Measurements from ENCODE around the gene SSTR4. TPM values are rescaled to one million over a fixed set of nuclear protein-coding genes. Genes with fewer than 3 reads are reported as not detected.

The SSTR4 gene
- polyA plus RNA-seq, 1 experiment: not detected

GRCh38 chr20:23063581-23063980, 28.5 kb downstream of the SSTR4 start:
- ChIA-PET POLR2A (no interaction called here), CTCF (interaction anchor here (0.6 to 2.0 kb wide), 5 partner anchors 12 to 172 kb away, joined by 3 to 10 read pairs (median 3); partner anchors contain the start of gene CD93)
- H3K4me3 ChIP-seq (ENCODE audit: low read depth, low read length): no peak overlapping the region
- H3K27me3 ChIP-seq (ENCODE audit: control insufficient read depth, insufficient read depth, low read length): no peaks in the 10 kb centered on the region; the same call in 1 of the 2 replicates
- DNase-seq (ENCODE audit: low read depth): no peak
- H3K36me3 ChIP-seq (ENCODE audit: control insufficient read depth, insufficient read depth, low read length): no peaks in the 10 kb centered on the region
- TF ChIP-seq, protein P1, sequence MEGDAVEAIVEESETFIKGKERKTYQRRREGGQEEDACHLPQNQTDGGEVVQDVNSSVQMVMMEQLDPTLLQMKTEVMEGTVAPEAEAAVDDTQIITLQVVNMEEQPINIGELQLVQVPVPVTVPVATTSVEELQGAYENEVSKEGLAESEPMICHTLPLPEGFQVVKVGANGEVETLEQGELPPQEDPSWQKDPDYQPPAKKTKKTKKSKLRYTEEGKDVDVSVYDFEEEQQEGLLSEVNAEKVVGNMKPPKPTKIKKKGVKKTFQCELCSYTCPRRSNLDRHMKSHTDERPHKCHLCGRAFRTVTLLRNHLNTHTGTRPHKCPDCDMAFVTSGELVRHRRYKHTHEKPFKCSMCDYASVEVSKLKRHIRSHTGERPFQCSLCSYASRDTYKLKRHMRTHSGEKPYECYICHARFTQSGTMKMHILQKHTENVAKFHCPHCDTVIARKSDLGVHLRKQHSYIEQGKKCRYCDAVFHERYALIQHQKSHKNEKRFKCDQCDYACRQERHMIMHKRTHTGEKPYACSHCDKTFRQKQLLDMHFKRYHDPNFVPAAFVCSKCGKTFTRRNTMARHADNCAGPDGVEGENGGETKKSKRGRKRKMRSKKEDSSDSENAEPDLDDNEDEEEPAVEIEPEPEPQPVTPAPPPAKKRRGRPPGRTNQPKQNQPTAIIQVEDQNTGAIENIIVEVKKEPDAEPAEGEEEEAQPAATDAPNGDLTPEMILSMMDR (IDR thresholded peaks at IDR 0.05; ENCODE audit: insufficient read depth, low read depth, low read length): no peak

DNA sequence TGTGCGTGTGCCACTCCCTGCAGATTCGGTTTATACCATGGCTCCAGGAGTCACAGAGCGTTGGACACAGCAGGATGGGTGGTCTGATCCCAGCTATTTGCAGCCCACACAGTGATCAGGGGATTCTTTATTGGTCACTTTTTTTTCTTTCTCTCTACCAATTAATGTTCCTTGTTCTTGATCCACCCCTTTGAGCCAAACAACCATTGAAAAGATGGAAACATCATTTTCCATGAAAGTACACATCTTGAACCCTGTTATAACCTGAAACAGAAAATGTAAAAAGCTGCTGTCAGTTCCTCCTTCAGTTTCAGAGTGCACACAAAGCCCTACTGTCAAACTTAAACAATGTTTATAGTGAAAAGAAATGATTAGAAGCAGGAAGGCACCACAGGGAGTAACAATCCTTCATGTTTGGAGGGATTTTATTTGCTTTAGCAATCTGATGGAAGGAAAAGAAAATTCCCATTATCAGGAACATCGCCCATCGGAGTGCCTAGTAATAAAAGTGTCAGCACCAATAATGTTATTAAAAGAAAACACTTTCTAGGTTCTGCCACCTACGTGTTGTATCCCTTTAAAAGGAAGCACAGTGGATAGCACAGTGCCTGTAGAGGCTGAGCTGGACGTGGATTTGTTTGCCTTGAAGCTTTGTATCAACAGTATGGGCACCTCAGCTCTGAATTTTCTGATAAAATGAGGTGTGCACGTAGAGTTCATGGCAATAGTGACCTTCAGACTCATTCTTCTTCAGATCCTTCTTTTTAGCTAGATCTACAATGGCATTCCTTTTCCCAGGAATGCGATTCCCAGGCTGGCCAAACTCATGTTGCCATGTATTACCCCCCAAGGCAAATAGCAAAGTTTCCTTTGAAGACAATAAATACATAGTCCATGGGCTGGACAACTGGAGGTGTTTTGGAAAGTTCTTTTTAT, 30.4 kb downstream of the SSTR4 start:
- H3K36me3 ChIP-seq (ENCODE audit: control insufficient read depth, insufficient read depth, low read length): no peaks in the 10 kb centered on the region
- ChIA-PET POLR2A (no interaction called here), CTCF (interaction anchor here (0.6 kb wide), 1 partner anchor 14 kb away, joined by 3 read pairs; no protein-coding TSS in a partner anchor)
- TF ChIP-seq, protein P1 (IDR thresholded peaks at IDR 0.05; ENCODE audit: insufficient read depth, low read depth, low read length): no peak
- H3K27me3 ChIP-seq (ENCODE audit: control insufficient read depth, insufficient read depth, low read length): no peaks in the 10 kb centered on the region; the same call in 1 of the 2 replicates
- DNase-seq (ENCODE audit: low read depth): no peak
- H3K4me3 ChIP-seq (ENCODE audit: low read depth, low read length): no peak overlapping the region

- Histone ChIP-seq H3K36me3 (ENCODE audit: control insufficient read depth, insufficient read depth, low read length) (no peaks in the 10 kb centered on the region), H3K4me3 (ENCODE audit: low read depth, low read length) (no peak overlapping the region), H3K27me3 (ENCODE audit: control insufficient read depth, insufficient read depth, low read length) (no peaks in the 10 kb centered on the region; the same call in 1 of the 2 replicates)
- ChIA-PET CTCF (no interaction called here), POLR2A (no interaction called here)
- TF ChIP-seq, protein P1 (IDR thresholded peaks at IDR 0.05; ENCODE audit: insufficient read depth, low read depth, low read length): no peak
- no peak for DNase-seq (ENCODE audit: low read depth)
These were observed 31.7 kb downstream of the SSTR4 start for GRCh38 chr20:23066772-23067171.

DNA sequence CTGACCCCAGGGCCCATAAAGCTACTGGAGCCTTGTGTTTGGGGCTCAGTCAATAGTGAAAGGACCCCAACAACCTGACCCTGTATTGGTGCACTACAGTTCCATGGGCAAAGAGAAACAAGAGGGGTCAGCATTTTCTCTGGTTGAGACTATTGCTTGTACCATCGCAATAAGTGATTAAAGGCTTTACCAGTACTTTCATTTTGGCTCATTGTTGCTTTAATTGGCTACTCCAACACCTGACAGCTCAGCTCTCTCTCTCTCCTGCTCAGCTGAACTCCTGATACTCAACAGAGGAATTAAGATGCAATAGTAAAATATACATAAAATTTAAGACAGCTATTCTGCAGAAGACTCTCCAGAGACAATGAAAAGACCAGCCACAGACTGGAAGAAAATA, 33.2 kb downstream of the SSTR4 start:
- Histone ChIP-seq H3K27me3 (ENCODE audit: control insufficient read depth, insufficient read depth, low read length) (no peaks in the 10 kb centered on the region; the same call in 1 of the 2 replicates), H3K4me3 (ENCODE audit: low read depth, low read length) (no peak overlapping the region), H3K36me3 (ENCODE audit: control insufficient read depth, insufficient read depth, low read length) (no peaks in the 10 kb centered on the region)
- TF ChIP-seq, protein P1 (IDR thresholded peaks at IDR 0.05; ENCODE audit: insufficient read depth, low read depth, low read length): no peak
- DNase-seq (ENCODE audit: low read depth): no peak
- ChIA-PET CTCF (no interaction called here), POLR2A (no interaction called here)

DNA sequence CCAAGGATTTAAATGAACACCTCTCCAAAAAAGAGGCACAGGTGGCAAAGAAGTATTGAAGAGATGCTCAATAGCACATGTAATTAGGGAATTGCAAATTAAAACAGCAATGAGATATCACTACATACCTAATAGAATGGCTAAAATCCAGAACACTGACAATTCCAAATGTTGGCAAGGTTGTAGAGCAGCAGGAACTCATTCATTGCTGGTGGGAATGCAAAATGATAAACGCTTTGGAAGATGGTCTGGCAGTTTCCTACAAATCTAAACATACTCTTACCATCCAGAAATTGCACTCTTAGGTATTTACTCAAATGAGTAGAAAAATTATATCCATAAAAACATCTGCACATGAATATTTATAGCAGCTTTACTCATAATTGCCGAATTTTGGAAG, 34.0 kb downstream of the SSTR4 start:
- CTCF ChIA-PET: no interaction called here
- Histone ChIP-seq H3K27me3 (ENCODE audit: control insufficient read depth, insufficient read depth, low read length) (no peaks in the 10 kb centered on the region; the same call in 1 of the 2 replicates), H3K4me3 (ENCODE audit: low read depth, low read length) (no peak overlapping the region), H3K36me3 (ENCODE audit: control insufficient read depth, insufficient read depth, low read length) (no peaks in the 10 kb centered on the region)
- POLR2A ChIA-PET: no interaction called here
- TF ChIP-seq, protein P1 (IDR thresholded peaks at IDR 0.05; ENCODE audit: insufficient read depth, low read depth, low read length): no peak
- DNase-seq (ENCODE audit: low read depth): no peak

Data from BJ (cell line).